HL-60/S4 treated with retinoic acid at 250 ng/mL for 4 days and 3 days (cell line): ENCODE measurements around the gene EXOC3.
"Not testable (repeated sequence)": the region's sequence is repeated elsewhere in the genome, so short reads cannot be mapped to it uniquely, and the experiment has no call there.

Experiments used
- in situ Hi-C: fragments of 300-500 bp; cut with MboI; formaldehyde crosslinking; loops from 2 replicates; pipeline ENCODE4 v1.7.0; 2022; ENCODE audit warnings: low sequenced_read_pairs

Gene EXOC3

DNA sequence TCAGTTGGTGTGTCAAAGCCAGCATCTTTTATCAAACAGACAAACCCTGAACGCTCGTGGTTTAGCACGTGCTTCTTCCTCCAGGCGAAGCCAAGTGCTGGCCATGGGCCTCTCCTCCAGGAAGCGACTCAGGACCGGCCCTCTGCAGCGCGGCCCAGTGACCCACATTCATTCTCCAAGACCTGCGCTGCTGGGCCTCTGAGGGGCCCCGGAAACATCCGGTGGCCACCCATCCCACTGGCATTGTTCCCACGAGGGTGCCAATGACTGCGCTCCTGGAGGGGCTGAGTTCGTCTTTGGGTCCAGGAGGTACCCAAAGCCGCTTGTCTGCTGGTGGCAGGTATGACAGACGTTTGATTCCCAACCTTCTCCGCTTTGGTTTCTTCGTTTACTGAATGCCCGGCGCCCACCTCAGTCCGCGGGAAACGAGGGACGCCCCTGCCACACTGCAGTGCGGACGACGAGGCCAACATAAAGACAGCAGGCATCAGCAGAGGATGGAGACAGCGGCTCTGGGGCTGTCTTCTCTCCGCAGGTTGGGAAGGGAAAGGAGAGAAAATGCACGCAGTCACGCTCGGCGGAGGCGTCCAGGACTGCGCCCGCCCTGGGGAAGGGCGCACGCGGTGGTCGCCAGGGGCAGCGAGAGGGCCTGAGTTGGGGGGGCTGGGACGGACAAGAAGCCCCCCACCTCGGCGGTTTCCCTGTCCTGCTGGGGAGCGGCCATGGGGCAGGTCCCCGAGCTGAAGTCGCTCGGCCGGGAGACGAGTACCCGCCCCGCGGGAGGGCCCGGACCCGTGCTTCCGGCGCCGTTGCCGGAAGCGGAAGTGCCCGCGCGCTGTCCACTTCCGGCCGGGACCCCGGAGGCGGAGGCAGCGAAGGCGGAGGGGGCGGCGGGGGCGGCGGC lies at the start of gene EXOC3:
Gene EXOC3 (plus strand): TSS at position 842 of the 904 bp plus-strand sequence. CDS start 3,030 bp downstream, outside the sequence.
- in situ Hi-C loops = no loop called here

DNA sequence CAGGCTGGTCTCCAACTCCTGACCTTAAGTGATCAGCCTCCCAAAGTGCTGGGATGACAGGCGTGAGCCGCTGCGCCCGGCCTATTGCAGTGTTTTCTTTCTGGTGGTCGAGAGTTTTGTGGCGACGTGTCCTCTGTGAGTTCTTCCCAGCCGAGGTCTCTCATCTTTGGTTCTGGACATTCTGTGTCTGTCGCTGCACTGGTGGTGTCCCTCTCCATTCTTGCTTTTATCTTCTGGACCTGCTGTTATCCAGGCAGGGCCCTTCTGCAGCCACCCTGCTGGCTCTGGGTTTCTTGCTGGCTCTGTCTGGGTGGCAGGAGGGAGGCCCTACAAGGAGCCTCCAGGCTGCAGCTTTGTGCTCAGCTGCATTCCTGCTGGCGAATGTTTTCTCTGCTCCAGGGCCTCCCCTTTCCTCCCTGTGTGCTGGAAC lies 49.1 kb upstream of the EXOC3 start:
- in situ Hi-C loops = no loop called here

DNA sequence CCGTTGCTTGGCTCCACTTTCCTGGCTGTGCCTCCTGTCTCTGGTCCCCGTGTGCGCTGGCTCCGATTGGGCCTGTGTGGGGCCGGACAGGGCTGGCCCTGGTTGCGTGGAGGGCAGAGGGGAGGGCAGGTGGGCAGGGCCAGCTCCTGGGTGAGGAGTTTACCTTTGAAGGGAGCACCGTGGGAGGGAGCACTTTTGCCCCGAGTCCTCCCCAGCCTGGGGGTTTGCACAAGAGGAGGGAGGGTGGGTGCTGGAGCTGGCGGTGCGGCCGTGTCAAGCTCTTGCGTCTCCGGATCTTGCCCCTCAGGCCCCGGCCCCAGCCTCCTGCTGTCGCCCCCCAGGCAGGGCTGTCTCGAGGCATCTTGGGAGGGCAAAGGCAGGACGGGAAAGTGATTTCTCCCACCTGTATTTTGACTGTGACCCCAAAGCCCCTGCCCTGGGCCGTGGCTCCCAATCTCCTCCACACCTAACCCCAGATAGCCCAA lies 48.3 kb upstream of the EXOC3 start:
- in situ Hi-C loops = no loop called here

DNA sequence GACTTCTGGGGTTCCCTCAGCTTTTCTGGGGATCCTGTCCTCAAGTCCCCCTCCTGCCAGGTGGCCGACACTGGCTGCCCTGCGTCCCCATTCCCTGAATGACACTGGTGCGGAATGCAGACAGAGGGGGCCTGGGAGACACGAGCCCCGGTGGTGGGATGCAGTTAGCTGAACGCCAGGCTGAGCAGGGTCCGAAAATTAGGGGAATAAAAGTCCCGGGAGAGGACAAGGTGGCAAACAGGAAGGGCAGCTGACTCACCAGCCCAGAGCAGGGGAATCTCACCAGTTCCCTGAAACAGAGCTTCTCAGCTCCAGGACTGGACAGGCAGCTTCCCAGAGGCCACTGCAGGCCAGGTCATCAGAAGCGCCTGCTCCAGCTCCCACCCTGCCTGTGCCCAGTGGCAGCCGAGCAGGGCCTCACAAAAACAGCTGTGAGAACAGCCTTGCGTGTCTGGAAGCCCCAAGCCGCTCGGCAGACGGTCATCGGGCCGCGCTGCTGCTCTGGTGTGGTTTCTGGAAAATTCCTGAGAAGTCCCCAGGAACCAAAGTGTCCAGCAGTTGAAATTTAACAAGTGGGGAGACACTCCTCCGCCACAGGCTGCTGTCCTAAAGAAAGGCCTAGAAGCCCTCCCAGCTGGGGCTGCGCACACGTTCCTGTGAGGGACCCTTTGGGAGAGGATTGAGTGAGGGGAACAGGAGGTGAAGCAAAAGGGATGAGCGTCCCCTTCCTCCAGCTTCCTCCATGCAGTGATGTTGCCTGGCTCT lies 47.6 kb upstream of the EXOC3 start:
- in situ Hi-C loops = no loop called here

DNA sequence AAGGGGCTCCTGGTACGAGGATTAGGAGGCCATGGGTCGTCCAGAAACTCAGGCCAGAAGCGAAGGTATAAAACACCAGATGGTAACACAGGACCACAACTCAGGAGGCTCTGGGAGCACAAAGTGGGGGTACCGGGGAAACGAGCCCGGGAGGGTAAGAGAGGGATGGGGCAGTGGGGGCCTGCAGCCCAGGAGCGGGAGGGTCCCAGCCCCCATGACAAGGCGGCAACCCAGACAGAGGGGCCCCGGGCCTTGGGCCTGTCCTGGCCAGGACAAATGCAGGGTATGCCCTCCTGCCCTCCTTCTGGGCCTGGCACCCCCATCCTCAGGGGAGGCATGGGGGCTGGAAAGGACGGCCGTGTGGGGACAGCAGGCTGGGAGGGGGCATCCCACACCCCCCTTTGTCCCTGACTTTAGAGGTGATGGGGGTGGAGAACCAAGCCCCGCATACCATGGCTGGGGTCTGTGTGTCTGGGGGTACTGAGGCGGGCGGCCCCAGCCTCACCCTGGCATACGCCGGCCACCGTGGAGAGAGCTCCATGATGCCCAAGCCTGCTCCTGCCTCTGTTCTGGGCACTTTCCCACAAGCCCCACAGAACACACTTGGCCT lies 47.0 kb upstream of the EXOC3 start:
- in situ Hi-C loops = no loop called here

DNA sequence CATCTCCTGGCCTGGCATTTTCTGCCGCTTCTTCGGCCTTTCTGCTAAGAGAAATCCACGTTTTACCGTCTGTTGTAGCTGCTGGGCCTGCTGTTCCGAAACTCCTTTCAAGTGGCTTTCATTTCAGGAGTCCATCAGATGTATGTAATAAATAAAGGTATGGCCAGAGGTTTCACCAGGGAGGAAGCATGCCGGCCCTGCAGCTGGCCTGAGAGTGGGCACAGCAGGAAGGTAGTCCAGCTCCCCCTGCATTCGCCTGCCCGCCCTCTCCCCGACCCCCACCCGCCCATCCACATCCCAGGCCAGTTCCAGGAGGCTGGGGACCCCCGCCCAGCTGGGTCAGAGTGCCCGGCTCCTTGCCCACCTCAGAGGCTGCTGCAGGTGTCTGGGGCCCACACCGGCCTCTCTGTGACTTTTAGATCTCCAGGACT lies 46.4 kb upstream of the EXOC3 start:
- in situ Hi-C loops = no loop called here

DNA sequence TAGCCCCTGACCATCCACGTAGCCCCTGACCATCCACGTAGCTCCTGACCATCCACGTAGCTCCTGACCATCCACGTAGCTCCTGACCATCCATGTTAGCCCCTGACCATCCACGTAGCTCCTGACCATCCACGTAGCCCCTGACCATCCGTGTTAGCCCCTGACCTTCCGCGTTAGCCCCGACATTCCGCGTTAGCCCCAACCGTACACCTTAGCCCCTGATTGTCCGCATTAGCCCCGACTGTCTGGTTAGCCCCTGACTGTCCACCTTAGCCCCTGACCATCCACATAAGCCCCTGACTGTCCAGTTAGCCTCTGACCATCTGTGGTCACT lies 44.9 kb upstream of the EXOC3 start:
- in situ Hi-C loops = not testable (repeated sequence)

DNA sequence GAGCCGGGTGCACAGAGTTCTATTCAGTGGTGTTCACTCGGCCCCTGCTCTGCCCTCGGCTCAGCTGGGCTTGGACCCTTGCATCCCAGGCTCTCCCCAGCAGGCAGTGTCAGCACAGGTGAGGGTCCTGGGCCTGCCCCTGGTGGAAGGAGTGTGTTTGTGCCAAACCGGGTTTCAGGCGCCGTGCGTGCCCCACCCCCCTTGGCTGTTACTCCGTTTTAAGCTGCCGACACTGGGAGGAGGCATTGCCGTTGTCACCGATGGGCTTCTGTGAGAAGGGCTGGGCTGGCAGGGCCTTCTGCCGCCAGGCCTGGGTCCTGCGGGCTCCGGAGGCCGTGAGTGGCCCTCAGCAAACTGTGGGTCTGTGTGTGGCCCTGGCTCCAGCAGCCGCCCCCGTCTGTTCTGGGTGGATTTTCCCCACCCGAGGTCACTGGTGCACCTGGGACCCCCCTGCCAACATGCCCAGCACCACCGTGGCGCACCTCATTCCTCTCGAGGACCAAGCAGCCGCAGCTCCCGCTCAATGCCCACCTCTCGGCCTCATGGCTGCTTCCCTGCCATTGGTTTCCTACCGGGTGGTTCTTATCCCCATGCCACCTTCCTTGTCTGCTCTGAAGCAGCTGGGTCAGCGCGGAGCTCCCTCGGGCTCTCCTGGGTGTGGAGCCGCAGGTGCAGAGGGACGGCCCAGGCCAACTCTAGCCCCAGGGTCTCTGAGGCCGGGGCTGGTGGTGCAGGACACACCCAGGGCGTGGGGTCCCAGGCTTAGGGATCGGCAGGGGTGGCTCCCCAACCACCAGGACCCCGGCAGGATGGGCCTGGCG lies 44.3 kb upstream of the EXOC3 start:
- in situ Hi-C loops = no loop called here

DNA sequence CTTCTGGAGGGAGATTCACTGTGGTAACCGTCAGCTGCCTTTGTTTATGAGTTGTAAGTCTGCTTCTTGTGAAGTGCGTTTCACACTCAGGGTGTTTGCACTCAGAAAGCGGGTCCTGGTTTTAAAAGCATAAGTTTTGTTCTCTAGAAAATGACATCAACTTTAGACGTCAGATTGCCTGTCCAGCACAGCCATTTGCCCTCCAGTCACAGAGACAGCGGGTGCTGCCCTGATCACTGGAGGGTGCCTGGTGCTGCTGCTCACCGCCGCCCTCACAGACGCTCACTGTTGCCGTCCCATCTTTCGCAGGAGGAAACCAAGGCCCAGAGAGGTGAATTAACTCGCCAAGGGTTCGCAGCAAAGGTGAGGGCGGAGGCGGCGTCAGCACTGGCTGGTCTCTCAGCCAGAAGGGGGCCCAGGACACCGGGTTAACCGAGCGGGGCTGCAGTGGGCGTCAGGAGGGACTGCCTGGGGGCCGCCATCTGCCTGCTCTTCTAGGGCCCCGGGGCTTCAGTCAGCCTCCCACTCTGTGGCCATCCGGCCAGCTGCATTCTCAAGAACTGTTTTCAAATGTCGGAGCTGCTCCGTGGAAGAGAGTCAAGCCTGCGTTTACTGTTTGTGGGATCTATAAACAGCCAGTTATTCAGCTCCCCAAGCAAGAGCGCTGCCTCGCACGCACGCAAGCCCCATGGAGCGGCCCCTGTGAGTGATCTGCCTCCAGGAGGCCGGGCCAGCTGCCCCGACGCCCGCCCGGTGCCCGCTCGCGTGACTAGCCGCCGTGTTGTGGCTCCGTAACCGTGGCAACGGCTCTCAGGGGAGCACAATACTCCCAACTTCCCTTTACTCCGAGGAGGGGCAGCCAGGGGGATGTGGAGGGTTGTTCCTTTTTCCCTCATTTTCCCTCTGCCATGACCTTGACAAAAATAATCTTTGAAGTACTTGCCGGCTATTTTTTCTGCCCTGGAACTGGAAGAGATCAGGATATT lies 43.4 kb upstream of the EXOC3 start:
- in situ Hi-C loops = no loop called here

DNA sequence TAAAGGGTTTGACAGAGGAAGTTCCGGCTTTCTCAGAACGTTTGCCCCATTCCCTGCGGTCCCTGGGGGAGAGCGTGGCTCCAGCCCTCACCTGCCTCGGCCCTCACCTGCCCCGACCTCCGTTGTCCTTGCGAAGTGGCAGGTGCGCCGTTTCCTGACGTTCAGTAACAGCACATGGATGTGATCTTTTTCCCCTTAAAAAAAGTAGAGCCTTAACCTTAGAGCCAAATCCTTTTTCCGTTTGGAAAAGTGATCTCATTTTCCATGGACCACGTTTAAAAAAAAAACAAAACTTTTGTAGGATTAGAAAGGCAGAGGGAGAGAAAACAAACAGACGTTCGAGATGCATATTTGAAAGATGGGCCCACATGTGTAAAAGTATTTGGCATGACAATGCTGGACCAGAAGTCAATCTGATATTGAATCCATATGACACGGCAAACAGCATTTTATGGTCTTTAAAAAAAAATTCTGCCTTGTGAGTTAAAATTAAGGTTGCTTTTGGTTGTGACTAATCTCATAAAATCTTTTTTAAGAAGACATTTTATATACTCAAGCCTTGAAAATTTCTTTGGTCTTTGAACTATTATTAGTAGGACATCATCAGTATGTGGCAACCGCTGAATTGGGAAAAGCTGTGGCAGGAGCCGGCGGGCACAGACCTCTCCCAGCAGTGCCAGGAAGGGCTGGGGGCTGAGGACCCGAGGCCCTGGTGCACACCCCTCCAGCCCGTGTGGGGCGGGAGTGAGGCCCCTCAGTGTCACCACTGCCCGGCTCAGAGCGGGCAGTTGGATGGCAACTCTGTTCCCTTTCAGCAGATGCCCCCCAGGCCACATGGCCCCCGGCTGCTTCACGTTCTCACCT lies 42.5 kb upstream of the EXOC3 start:
- in situ Hi-C loops = no loop called here

DNA sequence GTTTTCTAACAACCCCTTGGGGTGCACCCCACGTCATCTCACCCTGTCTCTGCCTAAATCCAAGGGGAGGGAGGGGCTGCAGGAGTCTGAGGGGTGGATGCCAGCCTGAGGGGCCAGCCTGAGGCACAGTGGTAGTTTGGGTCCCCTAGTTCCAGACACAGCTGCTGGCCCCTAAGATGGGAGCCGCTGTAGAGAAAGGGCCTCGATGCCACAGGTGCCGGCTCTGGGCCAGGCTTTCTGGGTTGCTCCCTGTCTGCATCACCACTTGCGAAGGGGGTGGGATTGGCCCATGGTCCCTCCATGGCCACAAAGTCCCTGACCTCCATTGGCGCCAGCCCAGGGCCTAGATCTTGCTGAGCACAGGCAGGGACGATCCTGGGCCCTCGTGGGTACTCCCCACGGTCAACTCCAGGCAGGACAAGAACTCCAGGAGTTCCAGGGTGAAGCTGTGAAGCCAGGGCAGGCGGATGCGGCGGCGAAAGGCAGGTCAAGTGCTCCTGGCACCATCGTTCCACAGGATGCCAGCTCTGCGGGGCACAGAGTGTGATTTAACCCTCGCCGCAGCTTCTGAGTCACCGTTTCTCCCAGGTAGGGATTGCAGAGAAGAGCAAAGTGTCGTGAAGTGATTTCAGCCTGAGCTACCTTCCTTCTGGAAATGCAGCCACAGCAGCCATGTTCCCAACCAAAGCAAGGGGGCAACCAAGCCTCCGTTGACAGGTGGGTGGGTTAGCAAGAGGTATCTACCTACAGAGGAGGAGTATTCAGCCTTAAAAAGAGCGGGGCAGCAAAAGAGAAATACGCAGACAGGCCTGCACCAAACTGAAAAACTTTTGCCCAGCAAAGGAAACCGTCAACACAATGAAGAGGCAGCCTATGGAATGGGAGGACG lies 41.6 kb upstream of the EXOC3 start:
- in situ Hi-C loops = no loop called here

DNA sequence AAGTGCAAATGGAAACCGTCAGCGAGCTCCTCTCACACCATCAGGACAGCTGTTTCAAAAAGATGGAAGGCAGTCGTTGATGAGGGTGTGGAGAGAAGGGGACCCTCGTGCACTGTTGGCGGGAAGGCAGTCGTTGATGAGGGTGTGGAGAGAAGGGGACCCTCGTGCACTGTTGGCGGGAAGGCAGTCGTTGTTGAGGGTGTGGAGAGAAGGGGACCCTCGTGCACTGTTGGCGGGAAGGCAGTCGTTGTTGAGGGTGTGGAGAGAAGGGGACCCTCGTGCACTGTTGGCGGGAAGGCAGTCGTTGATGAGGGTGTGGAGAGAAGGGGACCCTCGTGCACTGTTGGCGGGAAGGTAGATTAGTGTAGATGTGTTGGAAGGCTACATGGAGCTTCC lies 40.8 kb upstream of the EXOC3 start:
- in situ Hi-C loops = not testable (repeated sequence)

DNA sequence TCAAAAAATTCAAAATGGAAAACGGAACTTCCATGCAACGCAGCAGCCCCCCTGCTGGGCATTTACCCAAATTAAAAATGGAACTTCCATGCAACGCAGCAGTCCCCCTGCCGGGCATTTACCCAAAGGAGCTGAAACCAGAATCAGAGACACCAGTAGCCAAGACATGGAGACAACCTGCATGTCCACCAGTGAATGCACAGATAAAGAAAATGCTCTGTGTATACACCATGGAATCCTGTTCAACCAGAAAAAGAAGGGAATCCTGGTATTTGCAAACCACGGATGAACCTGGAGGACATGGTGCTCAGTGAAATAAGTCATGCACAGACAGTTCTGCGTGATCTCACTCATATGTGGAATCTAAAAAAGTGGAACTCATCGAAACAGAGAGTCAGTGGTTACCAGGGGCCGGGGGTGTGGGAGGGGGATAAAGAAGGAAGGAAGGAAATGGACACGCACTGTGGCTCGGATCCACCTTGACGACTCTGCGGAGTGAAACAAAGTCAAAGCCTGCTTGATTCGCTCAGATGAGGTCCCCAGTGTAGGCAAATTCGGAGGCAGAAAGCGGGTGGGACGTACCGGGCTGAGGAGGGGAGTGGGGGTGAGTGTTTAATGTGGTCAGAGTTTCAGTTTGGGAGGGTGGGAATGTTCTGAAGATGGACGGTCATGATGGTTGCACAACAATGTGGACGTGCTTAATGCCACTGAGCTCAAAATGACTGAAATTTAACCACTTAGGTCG lies 40.2 kb upstream of the EXOC3 start:
- in situ Hi-C loops = no loop called here

DNA sequence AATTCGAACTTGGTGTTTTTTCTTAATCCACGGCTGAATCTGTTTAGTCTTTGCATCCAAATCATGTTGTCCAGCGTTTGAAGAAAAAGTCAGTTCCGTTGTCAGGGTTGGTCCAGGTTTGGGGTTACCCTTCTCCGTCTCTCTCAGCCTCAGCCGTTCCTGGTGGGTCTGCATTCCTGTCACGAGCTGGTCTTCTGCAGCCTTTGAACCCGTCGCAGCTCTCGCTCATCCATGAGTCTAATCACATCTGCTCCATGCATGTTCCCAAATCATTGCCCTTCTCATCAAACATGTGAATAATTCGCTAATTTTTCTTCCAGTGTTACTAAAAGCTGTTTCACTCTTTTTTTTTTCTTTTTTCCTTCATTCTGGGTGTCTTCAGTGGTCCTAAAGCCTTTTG lies 39.0 kb upstream of the EXOC3 start:
- in situ Hi-C loops = no loop called here

DNA sequence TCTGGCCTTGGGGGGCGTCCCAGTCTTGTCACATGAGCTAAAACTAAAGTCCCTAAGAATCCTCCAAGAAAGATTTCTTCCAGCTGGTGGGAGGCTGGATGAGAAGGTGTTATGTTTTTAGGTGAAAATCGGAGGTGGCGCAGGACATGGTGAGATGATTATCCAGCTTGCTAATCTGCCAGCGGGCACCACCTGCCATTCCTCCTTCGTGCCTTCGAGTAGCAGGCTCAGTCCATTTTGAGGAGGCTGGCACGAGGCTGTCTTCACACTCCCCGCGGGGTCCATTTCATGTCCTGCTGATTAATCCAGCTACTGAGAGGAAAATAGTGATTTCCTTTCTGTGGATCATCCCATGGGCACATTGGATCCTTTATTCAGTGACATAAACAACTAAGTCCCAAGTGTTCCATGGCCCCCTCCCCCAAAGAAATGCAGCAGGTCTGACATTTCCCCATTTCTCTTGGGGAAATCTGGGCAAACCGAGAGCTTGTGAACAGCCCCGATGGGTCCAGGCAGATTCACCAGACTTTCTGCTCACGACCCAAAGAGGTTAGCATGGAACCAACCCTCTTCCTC lies 38.2 kb upstream of the EXOC3 start:
- in situ Hi-C loops = no loop called here

DNA sequence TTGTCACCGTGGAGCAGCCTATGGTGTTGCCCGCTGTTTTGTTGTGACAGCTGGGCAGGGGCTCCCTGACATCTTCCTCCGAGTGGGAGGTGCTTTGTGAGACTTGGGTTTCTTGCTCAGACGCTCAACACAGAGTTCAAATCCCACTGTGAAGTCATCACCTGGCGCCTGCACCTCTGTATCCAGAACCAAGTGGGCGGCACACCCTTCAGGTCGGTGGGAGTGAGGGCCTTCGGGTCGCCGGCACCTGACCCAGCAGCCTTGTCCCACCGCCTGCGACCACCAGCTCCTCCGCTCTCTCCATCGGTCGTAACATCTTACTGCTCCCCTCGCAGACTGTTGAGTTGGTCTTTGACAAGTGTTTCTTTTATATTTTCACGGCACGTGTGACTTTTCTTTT lies 37.6 kb upstream of the EXOC3 start:
- in situ Hi-C loops = no loop called here

DNA sequence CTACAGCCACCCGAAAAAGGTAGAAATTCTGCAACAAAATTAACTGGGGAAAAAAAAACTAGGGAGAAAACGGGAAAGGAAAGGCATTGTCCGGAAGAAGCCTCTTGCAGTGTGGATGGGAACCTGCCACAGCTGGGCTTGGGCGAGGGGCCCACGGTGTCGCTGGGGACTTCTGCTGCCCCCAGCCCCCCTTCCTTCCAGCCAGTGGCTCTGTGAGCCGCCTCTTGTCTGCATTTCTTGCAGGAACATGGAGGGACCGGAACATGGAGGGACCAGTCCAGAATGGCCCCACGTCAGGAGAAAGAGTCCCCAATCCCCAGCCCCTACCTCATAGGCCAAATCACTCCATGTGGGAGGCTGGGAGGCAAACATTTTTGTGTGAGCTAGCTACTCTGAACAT lies 36.9 kb upstream of the EXOC3 start:
- in situ Hi-C loops = no loop called here
